HEK293 (cell line): ENCODE measurements around the gene OPCML.

Source experiments
- BCL11B ChIP-seq: fragments of 450-650 bp; formaldehyde crosslinking; IDR thresholded peaks from 2 replicates; pipeline ENCODE4 v1.5.1; 2016; ENCODE audit warnings: low read depth, missing biosample characterization, missing genetic modification characterization
- YY1 ChIP-seq: fragments of 450-650 bp; formaldehyde crosslinking; IDR thresholded peaks from 2 replicates; pipeline ENCODE4 v1.5.1; 2018; ENCODE audit warnings: missing biosample characterization, missing genetic modification characterization
- ZNF623 ChIP-seq: fragments of 450-650 bp; formaldehyde crosslinking; IDR thresholded peaks from 2 replicates; pipeline ENCODE4 v1.5.1; 2016; ENCODE audit warnings: missing biosample characterization, missing genetic modification characterization
- TF ChIP-seq, protein P1 (sequence below): fragments of 450-650 bp; formaldehyde crosslinking; IDR thresholded peaks from 2 replicates; pipeline ENCODE4 v1.5.1; 2016; ENCODE audit warnings: missing biosample characterization, missing genetic modification characterization
- TF ChIP-seq, protein P2 (sequence below): fragments of 450-650 bp; formaldehyde crosslinking; IDR thresholded peaks from 2 replicates; pipeline ENCODE4 v1.5.1; 2016; ENCODE audit warnings: missing biosample characterization, missing genetic modification characterization

DNA sequence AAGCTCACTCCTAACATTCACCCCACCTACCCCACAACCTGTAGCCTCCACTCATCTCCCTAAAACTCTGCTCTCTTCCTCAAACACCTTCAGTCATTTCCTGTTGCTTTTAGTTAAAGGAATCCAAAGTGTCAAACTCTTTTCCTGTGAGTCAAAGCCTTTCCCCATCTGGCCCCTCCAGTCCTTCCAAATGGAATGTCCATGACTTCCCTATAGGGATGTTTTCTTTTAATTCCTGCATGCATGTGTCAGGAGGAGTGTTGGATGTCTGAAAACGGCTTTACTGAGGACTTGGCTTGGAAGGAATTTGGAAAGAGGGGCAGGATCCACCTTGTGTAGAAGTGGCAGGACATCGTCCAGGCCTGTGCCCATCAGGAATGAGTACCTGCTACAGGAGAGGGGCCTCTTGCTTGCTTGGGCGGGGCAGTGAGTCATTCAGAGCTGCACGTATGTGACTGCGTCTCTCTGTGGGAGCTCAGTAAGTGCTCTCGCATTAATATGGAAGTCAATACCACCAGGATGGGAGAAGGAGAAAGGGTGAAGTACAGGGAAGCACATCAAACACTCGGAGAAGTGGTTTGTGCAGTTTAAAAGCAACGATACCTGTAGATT lies 491.9 kb downstream of the OPCML start:
- TF ChIP-seq YY1 (tag by site-specific recombination) (no peak), BCL11B (tag by site-specific recombination) (no peak), ZNF623 (tag by site-specific recombination) (no peak)
- TF ChIP-seq, protein P1, sequence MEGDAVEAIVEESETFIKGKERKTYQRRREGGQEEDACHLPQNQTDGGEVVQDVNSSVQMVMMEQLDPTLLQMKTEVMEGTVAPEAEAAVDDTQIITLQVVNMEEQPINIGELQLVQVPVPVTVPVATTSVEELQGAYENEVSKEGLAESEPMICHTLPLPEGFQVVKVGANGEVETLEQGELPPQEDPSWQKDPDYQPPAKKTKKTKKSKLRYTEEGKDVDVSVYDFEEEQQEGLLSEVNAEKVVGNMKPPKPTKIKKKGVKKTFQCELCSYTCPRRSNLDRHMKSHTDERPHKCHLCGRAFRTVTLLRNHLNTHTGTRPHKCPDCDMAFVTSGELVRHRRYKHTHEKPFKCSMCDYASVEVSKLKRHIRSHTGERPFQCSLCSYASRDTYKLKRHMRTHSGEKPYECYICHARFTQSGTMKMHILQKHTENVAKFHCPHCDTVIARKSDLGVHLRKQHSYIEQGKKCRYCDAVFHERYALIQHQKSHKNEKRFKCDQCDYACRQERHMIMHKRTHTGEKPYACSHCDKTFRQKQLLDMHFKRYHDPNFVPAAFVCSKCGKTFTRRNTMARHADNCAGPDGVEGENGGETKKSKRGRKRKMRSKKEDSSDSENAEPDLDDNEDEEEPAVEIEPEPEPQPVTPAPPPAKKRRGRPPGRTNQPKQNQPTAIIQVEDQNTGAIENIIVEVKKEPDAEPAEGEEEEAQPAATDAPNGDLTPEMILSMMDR (tag by site-specific recombination) = no peak
- TF ChIP-seq, protein P2, sequence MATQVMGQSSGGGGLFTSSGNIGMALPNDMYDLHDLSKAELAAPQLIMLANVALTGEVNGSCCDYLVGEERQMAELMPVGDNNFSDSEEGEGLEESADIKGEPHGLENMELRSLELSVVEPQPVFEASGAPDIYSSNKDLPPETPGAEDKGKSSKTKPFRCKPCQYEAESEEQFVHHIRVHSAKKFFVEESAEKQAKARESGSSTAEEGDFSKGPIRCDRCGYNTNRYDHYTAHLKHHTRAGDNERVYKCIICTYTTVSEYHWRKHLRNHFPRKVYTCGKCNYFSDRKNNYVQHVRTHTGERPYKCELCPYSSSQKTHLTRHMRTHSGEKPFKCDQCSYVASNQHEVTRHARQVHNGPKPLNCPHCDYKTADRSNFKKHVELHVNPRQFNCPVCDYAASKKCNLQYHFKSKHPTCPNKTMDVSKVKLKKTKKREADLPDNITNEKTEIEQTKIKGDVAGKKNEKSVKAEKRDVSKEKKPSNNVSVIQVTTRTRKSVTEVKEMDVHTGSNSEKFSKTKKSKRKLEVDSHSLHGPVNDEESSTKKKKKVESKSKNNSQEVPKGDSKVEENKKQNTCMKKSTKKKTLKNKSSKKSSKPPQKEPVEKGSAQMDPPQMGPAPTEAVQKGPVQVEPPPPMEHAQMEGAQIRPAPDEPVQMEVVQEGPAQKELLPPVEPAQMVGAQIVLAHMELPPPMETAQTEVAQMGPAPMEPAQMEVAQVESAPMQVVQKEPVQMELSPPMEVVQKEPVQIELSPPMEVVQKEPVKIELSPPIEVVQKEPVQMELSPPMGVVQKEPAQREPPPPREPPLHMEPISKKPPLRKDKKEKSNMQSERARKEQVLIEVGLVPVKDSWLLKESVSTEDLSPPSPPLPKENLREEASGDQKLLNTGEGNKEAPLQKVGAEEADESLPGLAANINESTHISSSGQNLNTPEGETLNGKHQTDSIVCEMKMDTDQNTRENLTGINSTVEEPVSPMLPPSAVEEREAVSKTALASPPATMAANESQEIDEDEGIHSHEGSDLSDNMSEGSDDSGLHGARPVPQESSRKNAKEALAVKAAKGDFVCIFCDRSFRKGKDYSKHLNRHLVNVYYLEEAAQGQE (tag by site-specific recombination) = no peak
